H1 (cell line): ENCODE measurements around the gene CALR.
A peak's percentile ranks its signal among the peaks of the same experiment; 100 is the strongest.

Experiments
- ATF2 ChIP-seq: IDR thresholded peaks from 2 replicates; pipeline ENCODE4 v1.6.1; 2012; ENCODE audit warnings: low read length, inconsistent platforms
- CTCF ChIP-seq, 3 experiments: IDR thresholded peaks; 1 replicate in 2 of 3; 2 replicates in 1 of 3; pipeline versions ENCODE4 v1.5.1 to v1.6.1; 2011; ENCODE audit warnings: low read length in 3 of 3, mild to moderate bottlenecking in 3 of 3, inconsistent platforms in 2 of 3, low read depth in 1 of 3, moderate library complexity in 1 of 3; ENCODE audit not compliant: insufficient read depth in 1 of 3; ENCODE audit errors: control extremely low read depth in 1 of 3
- POLR2A ChIP-seq, 2 experiments: IDR thresholded peaks; 1 replicate in 1 of 2; 2 replicates in 1 of 2; pipeline ENCODE4 v1.6.1; 2011; ENCODE audit warnings: low read depth in 2 of 2, low read length in 2 of 2, mild to moderate bottlenecking in 2 of 2; ENCODE audit errors: control extremely low read depth in 1 of 2
- RAD21 ChIP-seq, 2 experiments: IDR thresholded peaks in 1 of 2; conservative IDR thresholded peaks in 1 of 2; 2 replicates each; pipeline ENCODE4 v1.6.1; 2011; ENCODE audit warnings: low read depth in 2 of 2, low read length in 2 of 2, improper control_type of control experiment in 1 of 2, inconsistent platforms in 1 of 2, mild to moderate bottlenecking in 1 of 2, moderate library complexity in 1 of 2
- RNF2 ChIP-seq: fragments of 200-900, 300-1000 bp; sonication (generic); IDR thresholded peaks from 2 replicates; pipeline ENCODE4 v1.7.1; 2016; ENCODE audit warnings: borderline replicate concordance, low read depth, mild to moderate bottlenecking, antibody characterized with exemption, low read length; ENCODE audit not compliant: poor library complexity, severe bottlenecking; ENCODE audit errors: missing control alignments
- SIN3A ChIP-seq, 2 experiments: IDR thresholded peaks in 1 of 2; conservative IDR thresholded peaks in 1 of 2; 2 replicates each; pipeline ENCODE4 v1.6.1; 2011 to 2012; ENCODE audit warnings: low read length in 2 of 2, improper control_type of control experiment in 1 of 2, low read depth in 1 of 2, mild to moderate bottlenecking in 1 of 2
- TAF1 ChIP-seq: IDR thresholded peaks from 2 replicates; pipeline ENCODE4 v1.6.1; 2011; ENCODE audit warnings: mild to moderate bottlenecking, low read depth, low read length
- ZNF274 ChIP-seq: IDR thresholded peaks from 2 replicates; pipeline ENCODE4 v1.7.0; 2012; ENCODE audit warnings: low read length, borderline replicate concordance; ENCODE audit errors: extremely low read depth

DNA sequence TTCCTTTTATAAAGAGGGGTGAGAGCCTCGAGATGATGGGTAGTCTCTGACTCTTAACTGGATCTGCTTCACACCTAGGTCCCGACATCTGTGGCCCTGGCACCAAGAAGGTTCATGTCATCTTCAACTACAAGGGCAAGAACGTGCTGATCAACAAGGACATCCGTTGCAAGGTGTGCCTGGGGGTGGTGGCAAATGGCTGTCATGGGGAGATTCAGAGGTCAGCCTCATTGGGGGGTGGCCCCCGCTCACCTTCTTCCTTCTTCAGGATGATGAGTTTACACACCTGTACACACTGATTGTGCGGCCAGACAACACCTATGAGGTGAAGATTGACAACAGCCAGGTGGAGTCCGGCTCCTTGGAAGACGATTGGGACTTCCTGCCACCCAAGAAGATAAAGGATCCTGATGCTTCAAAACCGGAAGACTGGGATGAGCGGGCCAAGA is 1.6 kb downstream of the CALR start:
- TF ChIP-seq RAD21 (IDR thresholded peaks at IDR 0.05 in 1 of 2, conservative IDR thresholded peaks at IDR 0.05 in 1 of 2; ENCODE audit: low read depth in 2 of 2, low read length in 2 of 2) (no peak), ZNF274 (no peak), SIN3A (conservative IDR thresholded peaks at IDR 0.05 in 1 of 2, IDR thresholded peaks at IDR 0.05 in 1 of 2; ENCODE audit: low read depth in 1 of 2, low read length in 2 of 2) (peak in 1 of 2 experiments; percentile 54; a peak in 1 of 4 replicates), CTCF (IDR thresholded peaks at IDR 0.05; ENCODE audit: control extremely low read depth in 1 of 3, insufficient read depth in 1 of 3, low read depth in 1 of 3, low read length in 3 of 3) (no peak), POLR2A (IDR thresholded peaks at IDR 0.05; ENCODE audit: control extremely low read depth in 1 of 2, low read depth in 2 of 2, low read length in 2 of 2) (no peak), TAF1 (no peak), RNF2 (no peak), ATF2 (no peak)
